Measurements from ENCODE around the gene PPP1R8. TPM values are rescaled to one million over a fixed set of nuclear protein-coding genes. Genes with fewer than 3 reads are reported as not detected.
A peak's percentile ranks its signal among the peaks of the same experiment; 100 is the strongest.

PPP1R8 gene
- total RNA-seq, 1 experiment from 2014 or later = 38.4 TPM

GRCh38 chr1:27832762-27833161, 2.2 kb downstream of the PPP1R8 start:
- ChIA-PET POLR2A (ENCODE audit: unreplicated experiment) (no interaction called here), CTCF (interaction anchor here (0.6 kb wide), 1 partner anchor 148 kb away, joined by 9 read pairs; no protein-coding TSS in a partner anchor)
- H2AFZ ChIP-seq = no peak overlapping the region
- intact Hi-C loops (cut with micrococcal nuclease; ENCODE audit: unreplicated experiment) = loop anchor here (5.0 kb wide), 1 partner anchor 160 kb away; the partner anchor contains the start of gene IFI6
- no peaks in the 10 kb centered on the region for H3F3A ChIP-seq (ENCODE audit: insufficient read depth, low read depth)
- H3K4me3 ChIP-seq = no peak overlapping the region
- peak overlapping the region; percentile 91 for H3K4me2 ChIP-seq
- no peaks in the 10 kb centered on the region for H3K9me3 ChIP-seq (ENCODE audit: insufficient read depth, low read depth)
- H3K4me1 ChIP-seq (replicated peaks; ENCODE audit: insufficient read depth) = 0 out of 2 replicates have a peak, but pooled peaks cover 14% of the 10 kb centered on the region
- no peaks in the 10 kb centered on the region for H3K9me2 ChIP-seq (ENCODE audit: insufficient read depth)
- H3K36me3 ChIP-seq (ENCODE audit: low read depth) = no peaks in the 10 kb centered on the region
- no TSS peak for BruUV-seq (replicated peaks)
- no peaks in the 10 kb centered on the region for H3K27me3 ChIP-seq (ENCODE audit: insufficient read depth, low read depth)
- no peak for DNase-seq
- TF ChIP-seq CTCF (conservative IDR thresholded peaks at IDR 0.05) (no peak), EZH2 (IDR thresholded peaks at IDR 0.05; ENCODE audit: low read depth) (no peak)
- no peak overlapping the region for H3K27ac ChIP-seq
- no peaks in the 10 kb centered on the region; the same call in none of the 2 replicates for H4K20me1 ChIP-seq (ENCODE audit: insufficient read depth)
- peaks cover 42% of the 10 kb centered on the region for H3K79me2 ChIP-seq (ENCODE audit: low read depth)

- H3K4me1 ChIP-seq (replicated peaks; ENCODE audit: insufficient read depth) = 0 out of 2 replicates have a peak, but pooled peaks cover 14% of the 10 kb centered on the region
- H4K20me1 ChIP-seq (ENCODE audit: insufficient read depth) = no peaks in the 10 kb centered on the region; the same call in none of the 2 replicates
- no peak overlapping the region for H2AFZ ChIP-seq
- H3K9me2 ChIP-seq (ENCODE audit: insufficient read depth) = no peaks in the 10 kb centered on the region
- ChIA-PET POLR2A (ENCODE audit: unreplicated experiment) (no interaction called here), CTCF (interaction anchor here (0.6 kb wide), 2 partner anchors 11 to 149 kb away, joined by 8 to 9 read pairs; no protein-coding TSS in a partner anchor)
- H3F3A ChIP-seq (ENCODE audit: insufficient read depth, low read depth) = no peaks in the 10 kb centered on the region
- no peak overlapping the region for H3K27ac ChIP-seq
- no peaks in the 10 kb centered on the region for H3K36me3 ChIP-seq (ENCODE audit: low read depth)
- intact Hi-C loops (cut with micrococcal nuclease; ENCODE audit: unreplicated experiment) = loop anchor here (5.0 kb wide), 1 partner anchor 161 kb away; the partner anchor contains the start of gene IFI6
- BruUV-seq (replicated peaks) = no TSS peak
- TF ChIP-seq CTCF (conservative IDR thresholded peaks at IDR 0.05) = no peak
- TF ChIP-seq EZH2 (IDR thresholded peaks at IDR 0.05; ENCODE audit: low read depth) = no peak
- H3K4me2 ChIP-seq = no peak overlapping the region
- no peaks in the 10 kb centered on the region for H3K9me3 ChIP-seq (ENCODE audit: insufficient read depth, low read depth)
- H3K79me2 ChIP-seq (ENCODE audit: low read depth) = peaks cover 42% of the 10 kb centered on the region
- no peak for DNase-seq
- no peaks in the 10 kb centered on the region for H3K27me3 ChIP-seq (ENCODE audit: insufficient read depth, low read depth)
- no peak overlapping the region for H3K4me3 ChIP-seq
These were observed 2.9 kb downstream of the PPP1R8 start for GRCh38 chr1:27833470-27833869.

- Histone ChIP-seq H2AFZ (no peak overlapping the region), H3K4me2 (no peak overlapping the region), H3K27ac (no peak overlapping the region), H3K4me1 (replicated peaks; ENCODE audit: insufficient read depth) (0 out of 2 replicates have a peak, but pooled peaks cover 14% of the 10 kb centered on the region), H3K36me3 (ENCODE audit: low read depth) (no peaks in the 10 kb centered on the region), H3K79me2 (ENCODE audit: low read depth) (peaks cover 42% of the 10 kb centered on the region), H3K27me3 (ENCODE audit: insufficient read depth, low read depth) (no peaks in the 10 kb centered on the region), H3F3A (ENCODE audit: insufficient read depth, low read depth) (no peaks in the 10 kb centered on the region), H3K9me2 (ENCODE audit: insufficient read depth) (no peaks in the 10 kb centered on the region), H4K20me1 (ENCODE audit: insufficient read depth) (no peaks in the 10 kb centered on the region; the same call in none of the 2 replicates), H3K4me3 (no peak overlapping the region), H3K9me3 (ENCODE audit: insufficient read depth, low read depth) (no peaks in the 10 kb centered on the region)
- intact Hi-C loops (cut with micrococcal nuclease; ENCODE audit: unreplicated experiment) = no loop called here
- BruUV-seq (replicated peaks) = no TSS peak
- ChIA-PET POLR2A (ENCODE audit: unreplicated experiment) (no interaction called here), CTCF (no interaction called here)
- DNase-seq = no peak
- TF ChIP-seq EZH2 (IDR thresholded peaks at IDR 0.05; ENCODE audit: low read depth) (no peak), CTCF (conservative IDR thresholded peaks at IDR 0.05) (no peak)
These were observed 4.5 kb downstream of the PPP1R8 start for GRCh38 chr1:27835046-27835445.
